ENCODE measurements around the gene SMTNL2.

DNA sequence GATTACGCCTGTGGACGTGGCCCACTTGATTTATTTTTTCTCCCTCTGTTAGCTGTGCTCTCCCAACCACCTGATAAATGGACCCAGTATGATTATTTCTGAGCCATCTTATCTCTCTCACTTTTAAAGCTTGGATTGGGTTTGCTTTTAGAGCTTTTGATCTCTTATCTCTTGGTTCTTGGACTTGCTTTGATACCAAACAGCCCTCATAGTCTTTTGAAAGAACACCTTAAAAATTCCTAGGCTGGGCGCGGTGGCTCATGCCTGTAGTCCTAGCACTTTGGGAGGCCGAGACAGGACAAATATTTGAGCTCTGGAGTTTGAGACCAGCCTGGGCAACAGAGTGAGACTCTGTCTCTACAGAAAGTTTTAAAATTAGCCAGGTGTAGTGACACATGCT lies 25.8 kb downstream of the SMTNL2 start:
- TF ChIP-seq POLR2A (IDR thresholded peaks at IDR 0.05) = no peak
- TF ChIP-seq, protein P1, sequence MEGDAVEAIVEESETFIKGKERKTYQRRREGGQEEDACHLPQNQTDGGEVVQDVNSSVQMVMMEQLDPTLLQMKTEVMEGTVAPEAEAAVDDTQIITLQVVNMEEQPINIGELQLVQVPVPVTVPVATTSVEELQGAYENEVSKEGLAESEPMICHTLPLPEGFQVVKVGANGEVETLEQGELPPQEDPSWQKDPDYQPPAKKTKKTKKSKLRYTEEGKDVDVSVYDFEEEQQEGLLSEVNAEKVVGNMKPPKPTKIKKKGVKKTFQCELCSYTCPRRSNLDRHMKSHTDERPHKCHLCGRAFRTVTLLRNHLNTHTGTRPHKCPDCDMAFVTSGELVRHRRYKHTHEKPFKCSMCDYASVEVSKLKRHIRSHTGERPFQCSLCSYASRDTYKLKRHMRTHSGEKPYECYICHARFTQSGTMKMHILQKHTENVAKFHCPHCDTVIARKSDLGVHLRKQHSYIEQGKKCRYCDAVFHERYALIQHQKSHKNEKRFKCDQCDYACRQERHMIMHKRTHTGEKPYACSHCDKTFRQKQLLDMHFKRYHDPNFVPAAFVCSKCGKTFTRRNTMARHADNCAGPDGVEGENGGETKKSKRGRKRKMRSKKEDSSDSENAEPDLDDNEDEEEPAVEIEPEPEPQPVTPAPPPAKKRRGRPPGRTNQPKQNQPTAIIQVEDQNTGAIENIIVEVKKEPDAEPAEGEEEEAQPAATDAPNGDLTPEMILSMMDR (IDR thresholded peaks at IDR 0.05) = no peak
